Measurements from ENCODE around the gene TMEM126B.

DNA sequence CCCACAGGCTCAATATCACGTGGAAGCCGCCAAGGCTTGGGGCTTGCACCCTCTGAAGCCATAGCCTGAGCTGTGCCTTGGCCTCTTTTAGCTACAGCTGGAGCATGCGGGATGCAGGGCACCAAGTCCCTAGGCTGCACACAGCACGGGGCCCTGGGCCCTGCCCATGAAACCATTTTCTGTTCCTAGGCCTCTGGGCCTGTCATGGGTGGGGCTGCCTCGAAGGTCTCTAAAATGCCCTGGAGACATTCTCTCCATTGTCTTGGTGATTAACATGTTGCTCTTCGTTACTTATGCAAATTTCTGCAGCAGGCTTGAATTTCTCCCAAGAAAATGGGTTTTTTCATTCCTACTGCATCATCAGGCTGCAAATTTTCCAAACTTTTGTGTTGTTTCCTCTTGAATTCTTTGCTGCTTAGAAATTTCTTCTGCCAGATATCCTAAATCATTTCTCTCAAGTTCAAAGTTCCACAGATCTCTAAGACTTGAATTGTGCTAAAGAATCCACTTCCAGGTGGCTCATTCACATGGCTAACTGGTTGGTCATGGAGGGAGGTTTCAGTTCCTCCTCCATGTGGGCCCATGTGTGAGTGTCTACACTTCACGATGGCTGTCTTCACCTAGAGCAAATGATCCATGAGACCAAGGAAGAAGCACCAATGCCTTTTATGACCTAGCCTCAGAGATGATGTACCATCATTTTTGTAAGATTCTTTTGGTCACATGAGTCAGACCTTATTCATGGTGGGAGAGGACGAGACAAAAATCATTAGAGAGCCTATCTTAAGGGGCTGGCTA, 43.9 kb downstream of the TMEM126B start:
- TF ChIP-seq, protein P1, sequence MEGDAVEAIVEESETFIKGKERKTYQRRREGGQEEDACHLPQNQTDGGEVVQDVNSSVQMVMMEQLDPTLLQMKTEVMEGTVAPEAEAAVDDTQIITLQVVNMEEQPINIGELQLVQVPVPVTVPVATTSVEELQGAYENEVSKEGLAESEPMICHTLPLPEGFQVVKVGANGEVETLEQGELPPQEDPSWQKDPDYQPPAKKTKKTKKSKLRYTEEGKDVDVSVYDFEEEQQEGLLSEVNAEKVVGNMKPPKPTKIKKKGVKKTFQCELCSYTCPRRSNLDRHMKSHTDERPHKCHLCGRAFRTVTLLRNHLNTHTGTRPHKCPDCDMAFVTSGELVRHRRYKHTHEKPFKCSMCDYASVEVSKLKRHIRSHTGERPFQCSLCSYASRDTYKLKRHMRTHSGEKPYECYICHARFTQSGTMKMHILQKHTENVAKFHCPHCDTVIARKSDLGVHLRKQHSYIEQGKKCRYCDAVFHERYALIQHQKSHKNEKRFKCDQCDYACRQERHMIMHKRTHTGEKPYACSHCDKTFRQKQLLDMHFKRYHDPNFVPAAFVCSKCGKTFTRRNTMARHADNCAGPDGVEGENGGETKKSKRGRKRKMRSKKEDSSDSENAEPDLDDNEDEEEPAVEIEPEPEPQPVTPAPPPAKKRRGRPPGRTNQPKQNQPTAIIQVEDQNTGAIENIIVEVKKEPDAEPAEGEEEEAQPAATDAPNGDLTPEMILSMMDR (IDR thresholded peaks at IDR 0.05), result no peak
- no peak for TF ChIP-seq POLR2AphosphoS5 (IDR thresholded peaks at IDR 0.05; ENCODE audit: insufficient read depth in 1 of 2, low read depth in 1 of 2)

Data from vagina (tissue), 2 donors.